ENCODE results near the gene INVS. TPM values are rescaled to one million over a fixed set of nuclear protein-coding genes. Genes with fewer than 3 reads are reported as not detected.

INVS gene
- total and polyA plus RNA-seq, 4 donors = 5.7 to 28.1 (median 10.0) TPM

- TF ChIP-seq CTCF (IDR thresholded peaks at IDR 0.05; ENCODE audit: low read depth, low read length, missing input control) = no peak
- TF ChIP-seq SP1 (IDR thresholded peaks at IDR 0.05) = no peak
- TF ChIP-seq RAD21 (IDR thresholded peaks at IDR 0.05) = no peak
- no peak for TF ChIP-seq RXRA (IDR thresholded peaks at IDR 0.05)
Observed at GRCh38 chr9:100090880-100091279, 8.2 kb upstream of the INVS start (continued).

GRCh38 chr9:100091650-100092049, 7.4 kb upstream of the INVS start:
- H3K27me3 ChIP-seq (ENCODE audit: control insufficient read depth in 4 of 4, insufficient read depth in 4 of 4, low read length in 3 of 4) = no peaks in the 10 kb centered on the region
- H3K36me3 ChIP-seq (ENCODE audit: control insufficient read depth in 4 of 4, insufficient read depth in 3 of 4, low read depth in 1 of 4, low read length in 3 of 4) = no peaks in the 10 kb centered on the region
- no peaks in the 10 kb centered on the region for H3K9me3 ChIP-seq (ENCODE audit: control insufficient read depth in 4 of 4, low read length in 3 of 4)
- 90% methylated on average over 1 of the region's 1 CpG for WGBS
- TF ChIP-seq FOXA1 (IDR thresholded peaks at IDR 0.05) (no peak), TAF1 (conservative IDR thresholded peaks at IDR 0.05) (no peak), NR2F2 (IDR thresholded peaks at IDR 0.05) (no peak), ATF3 (IDR thresholded peaks at IDR 0.05) (no peak), HNF4A (conservative IDR thresholded peaks at IDR 0.05) (no peak), JUND (IDR thresholded peaks at IDR 0.05) (no peak), FOXA2 (IDR thresholded peaks at IDR 0.05) (no peak), YY1 (IDR thresholded peaks at IDR 0.05) (no peak), CTCF (IDR thresholded peaks at IDR 0.05; ENCODE audit: low read depth, low read length, missing input control) (no peak), RAD21 (IDR thresholded peaks at IDR 0.05) (no peak), HNF4G (IDR thresholded peaks at IDR 0.05) (no peak), EGR1 (IDR thresholded peaks at IDR 0.05; ENCODE audit: low read depth in 2 of 2) (no peak), ZBTB33 (IDR thresholded peaks at IDR 0.05) (no peak), SP1 (IDR thresholded peaks at IDR 0.05) (no peak), REST (IDR thresholded peaks at IDR 0.05) (no peak), GABPA (IDR thresholded peaks at IDR 0.05 in 1 of 2, conservative IDR thresholded peaks at IDR 0.05 in 1 of 2) (no peak), MAX (IDR thresholded peaks at IDR 0.05) (no peak), RXRA (IDR thresholded peaks at IDR 0.05) (no peak)
- H3K4me1 ChIP-seq (ENCODE audit: control insufficient read depth in 4 of 4, insufficient read depth in 4 of 4, low read length in 3 of 4) = peaks cover 9 to 21% (median 11%) of the 10 kb centered on the region in 4 donors
- H3K4me3 ChIP-seq (ENCODE audit: low read depth in 1 of 3, low read length in 3 of 3) = no peak overlapping the region
- no peak overlapping the region for H3K27ac ChIP-seq (ENCODE audit: low read depth in 1 of 2, low read length in 2 of 2)
- DNase-seq (ENCODE audit: low spot score) = no peak
- no peak overlapping the region for H3K9ac ChIP-seq (ENCODE audit: low read depth in 1 of 2, low read length in 2 of 2)

Measured in liver (tissue), 9 donors.